ENCODE data around the gene LZTS3. TPM values are rescaled to one million over a fixed set of nuclear protein-coding genes. Genes with fewer than 3 reads are reported as not detected.

Gene LZTS3
- total and polyA plus RNA-seq, 2 of the 13 experiments (the other 11 are each of a cell fraction or from before 2014, with no cell fraction given), result 10.1 to 31.3 TPM

DNA sequence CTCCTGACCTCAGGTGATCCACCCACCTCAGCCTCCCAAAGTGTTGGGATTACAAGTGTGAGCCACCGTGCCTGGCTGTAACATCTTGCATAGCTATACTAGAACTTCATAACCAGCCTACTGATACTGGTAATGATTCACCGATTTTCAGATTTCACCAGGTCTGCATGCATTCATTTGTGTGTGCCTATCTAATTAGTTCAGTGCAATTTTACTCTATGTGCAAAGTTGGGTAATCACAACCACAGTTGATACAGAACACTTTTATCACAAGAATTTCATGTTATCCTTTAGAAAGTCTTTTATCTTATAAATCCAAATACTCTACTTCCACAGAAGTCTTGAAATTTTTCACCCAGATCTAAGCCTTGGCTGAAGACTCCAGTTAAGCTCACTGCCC lies 35.9 kb downstream of the LZTS3 start:
- H3K9ac ChIP-seq (ENCODE audit: insufficient read depth, low read depth, low read length), result no peak overlapping the region
- no peak overlapping the region for H3K4me3 ChIP-seq (replicated peaks in 1 of 3; ENCODE audit: insufficient read depth in 1 of 3, low read depth in 2 of 3, low read length in 3 of 3)
- H3K27me3 ChIP-seq (ENCODE audit: control insufficient read depth in 1 of 2, insufficient read depth in 2 of 2, low read length in 2 of 2), result no peaks in the 10 kb centered on the region
- H3K36me3 ChIP-seq (replicated peaks in 1 of 2; ENCODE audit: control insufficient read depth in 1 of 2, insufficient read depth in 2 of 2, low read length in 2 of 2), result peaks cover 3 to 8% of the 10 kb centered on the region in 2 experiments; a peak in 3 of 5 replicates
- intact Hi-C loops (cut with micrococcal nuclease; ENCODE audit: unreplicated experiment) (no loop called here), in situ Hi-C loops (cut with HindIII; ENCODE audit: extremely low pct_ligation_motif_present, low pct_unique_long_range_greater_than_20kb) (no loop called here)
- no peak overlapping the region for H2AFZ ChIP-seq (ENCODE audit: low read length)
- DNase-seq (ENCODE audit: low spot score) (no peak), FAIRE-seq (no peak), ATAC-seq (no peak)
- TF ChIP-seq DNMT3B (CRISPR knock-in tag; conservative IDR thresholded peaks at IDR 0.05) (no peak), ZNF567 (CRISPR knock-in tag; IDR thresholded peaks at IDR 0.05; ENCODE audit: borderline replicate concordance) (no peak), TOE1 (CRISPR knock-in tag; IDR thresholded peaks at IDR 0.05) (no peak), ZNF296 (CRISPR knock-in tag; conservative IDR thresholded peaks at IDR 0.05) (no peak), FOXC1 (CRISPR knock-in tag; IDR thresholded peaks at IDR 0.05; ENCODE audit: borderline replicate concordance) (no peak)
- TF ChIP-seq, protein P1, sequence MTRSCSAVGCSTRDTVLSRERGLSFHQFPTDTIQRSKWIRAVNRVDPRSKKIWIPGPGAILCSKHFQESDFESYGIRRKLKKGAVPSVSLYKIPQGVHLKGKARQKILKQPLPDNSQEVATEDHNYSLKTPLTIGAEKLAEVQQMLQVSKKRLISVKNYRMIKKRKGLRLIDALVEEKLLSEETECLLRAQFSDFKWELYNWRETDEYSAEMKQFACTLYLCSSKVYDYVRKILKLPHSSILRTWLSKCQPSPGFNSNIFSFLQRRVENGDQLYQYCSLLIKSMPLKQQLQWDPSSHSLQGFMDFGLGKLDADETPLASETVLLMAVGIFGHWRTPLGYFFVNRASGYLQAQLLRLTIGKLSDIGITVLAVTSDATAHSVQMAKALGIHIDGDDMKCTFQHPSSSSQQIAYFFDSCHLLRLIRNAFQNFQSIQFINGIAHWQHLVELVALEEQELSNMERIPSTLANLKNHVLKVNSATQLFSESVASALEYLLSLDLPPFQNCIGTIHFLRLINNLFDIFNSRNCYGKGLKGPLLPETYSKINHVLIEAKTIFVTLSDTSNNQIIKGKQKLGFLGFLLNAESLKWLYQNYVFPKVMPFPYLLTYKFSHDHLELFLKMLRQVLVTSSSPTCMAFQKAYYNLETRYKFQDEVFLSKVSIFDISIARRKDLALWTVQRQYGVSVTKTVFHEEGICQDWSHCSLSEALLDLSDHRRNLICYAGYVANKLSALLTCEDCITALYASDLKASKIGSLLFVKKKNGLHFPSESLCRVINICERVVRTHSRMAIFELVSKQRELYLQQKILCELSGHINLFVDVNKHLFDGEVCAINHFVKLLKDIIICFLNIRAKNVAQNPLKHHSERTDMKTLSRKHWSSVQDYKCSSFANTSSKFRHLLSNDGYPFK (CRISPR knock-in tag; IDR thresholded peaks at IDR 0.05; ENCODE audit: borderline replicate concordance), result no peak
- H3K4me1 ChIP-seq (ENCODE audit: insufficient read depth, low read length), result peaks cover 7% of the 10 kb centered on the region; the same call in 1 of the 2 replicates
- H3K79me2 ChIP-seq (ENCODE audit: insufficient read depth, low read length), result peaks cover 11% of the 10 kb centered on the region
- H3K9me3 ChIP-seq (ENCODE audit: low read length), result no peaks in the 10 kb centered on the region
- CTCF ChIA-PET (ENCODE audit: low intra/inter-chr PET ratio, low total read pairs), result no interaction called here
- H3K4me2 ChIP-seq (ENCODE audit: low read depth, low read length), result no peak overlapping the region
- no TSS peak for BruUV-seq (replicated peaks)
- no peak overlapping the region for H3K27ac ChIP-seq (ENCODE audit: extremely low read length, insufficient read depth, low read length)
- no peaks in the 10 kb centered on the region for H4K20me1 ChIP-seq (ENCODE audit: insufficient read depth, low read length)
- POLR2A ChIA-PET, result interaction anchor here (0.7 kb wide), 1 partner anchor 24 kb away, joined by 3 read pairs; no protein-coding TSS in a partner anchor
- WGBS (ENCODE audit: low lambda C conversion rate), result 97% methylated on average over 2 of the region's 2 CpGs
